Lower leg skin (tissue), 3 donors: ENCODE data around the gene PDE9A.

Experiments used
- POLR2A ChIP-seq, 2 donors: fragments of 450-650 bp; IDR thresholded peaks; one replicate each; pipeline ENCODE4 v1.6.1; 2016 to 2017; ENCODE audit warnings: antibody characterized with exemption in 2 of 2, mild to moderate bottlenecking in 1 of 2, moderate library complexity in 1 of 2
- TF ChIP-seq, protein P1 (sequence below), 3 donors: fragments of 450-650 bp; IDR thresholded peaks; one replicate each; pipeline ENCODE4 v1.5.1; 2016; ENCODE audit warnings: antibody characterized with exemption in 3 of 3, mild to moderate bottlenecking in 3 of 3, moderate library complexity in 2 of 3

DNA sequence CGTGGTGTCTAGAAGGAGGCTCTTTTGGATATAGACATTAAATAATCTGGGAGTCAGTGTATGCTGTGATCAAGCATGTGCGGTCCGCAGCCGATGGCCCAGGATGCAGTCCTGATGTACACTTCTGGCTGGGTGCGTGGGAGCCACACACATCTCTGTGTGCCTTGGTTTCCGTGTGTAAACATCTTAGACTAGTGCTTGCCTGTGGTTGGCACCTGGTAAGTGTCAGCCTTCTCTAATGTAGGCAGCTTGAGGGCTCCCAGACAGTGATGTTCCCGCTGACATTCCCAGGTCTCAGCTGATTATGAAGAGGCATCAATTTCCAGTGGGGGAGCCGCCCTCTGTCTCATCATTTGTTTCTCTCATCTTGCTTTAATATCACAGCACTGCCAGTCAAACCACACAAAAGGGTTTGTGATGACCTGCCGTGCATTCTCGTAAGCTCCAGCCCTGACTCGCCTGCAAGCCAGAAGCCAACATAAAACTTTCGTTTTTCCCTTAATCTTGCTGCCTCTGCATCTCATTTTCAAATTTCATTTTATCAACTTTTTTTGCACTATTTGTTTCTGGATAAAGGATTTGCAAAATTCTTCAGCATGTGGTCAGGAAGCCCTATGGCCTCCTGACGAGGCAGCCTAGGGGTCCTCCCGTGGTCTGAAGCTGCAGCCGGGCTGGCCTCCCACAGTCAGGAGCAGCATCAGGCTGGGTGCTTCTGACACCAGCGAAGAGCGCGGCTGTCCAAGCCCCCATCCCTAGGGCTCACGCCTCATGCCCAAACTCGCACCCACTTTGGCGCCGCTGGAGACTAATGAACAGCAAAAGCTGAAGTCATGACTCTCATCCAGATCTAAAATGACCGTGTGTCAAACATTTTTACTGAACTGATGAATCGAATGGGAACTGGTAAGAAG is 28.1 kb downstream of the PDE9A start:
- TF ChIP-seq, protein P1, sequence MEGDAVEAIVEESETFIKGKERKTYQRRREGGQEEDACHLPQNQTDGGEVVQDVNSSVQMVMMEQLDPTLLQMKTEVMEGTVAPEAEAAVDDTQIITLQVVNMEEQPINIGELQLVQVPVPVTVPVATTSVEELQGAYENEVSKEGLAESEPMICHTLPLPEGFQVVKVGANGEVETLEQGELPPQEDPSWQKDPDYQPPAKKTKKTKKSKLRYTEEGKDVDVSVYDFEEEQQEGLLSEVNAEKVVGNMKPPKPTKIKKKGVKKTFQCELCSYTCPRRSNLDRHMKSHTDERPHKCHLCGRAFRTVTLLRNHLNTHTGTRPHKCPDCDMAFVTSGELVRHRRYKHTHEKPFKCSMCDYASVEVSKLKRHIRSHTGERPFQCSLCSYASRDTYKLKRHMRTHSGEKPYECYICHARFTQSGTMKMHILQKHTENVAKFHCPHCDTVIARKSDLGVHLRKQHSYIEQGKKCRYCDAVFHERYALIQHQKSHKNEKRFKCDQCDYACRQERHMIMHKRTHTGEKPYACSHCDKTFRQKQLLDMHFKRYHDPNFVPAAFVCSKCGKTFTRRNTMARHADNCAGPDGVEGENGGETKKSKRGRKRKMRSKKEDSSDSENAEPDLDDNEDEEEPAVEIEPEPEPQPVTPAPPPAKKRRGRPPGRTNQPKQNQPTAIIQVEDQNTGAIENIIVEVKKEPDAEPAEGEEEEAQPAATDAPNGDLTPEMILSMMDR (IDR thresholded peaks at IDR 0.05), result no peak
- TF ChIP-seq POLR2A (IDR thresholded peaks at IDR 0.05), result no peak
